GM12892 (cell line): ENCODE data around the gene PGA3.

Experiments used
- DNase-seq: peaks from one replicate; pipeline ENCODE4 v3.0.0; 2011; ENCODE audit not compliant: insufficient read length
- FAIRE-seq: peaks from 2 replicates; lab custom pipeline; 2011; peaks lifted over from hg19 to GRCh38; lab: Jason Lieb, UNC
- POLR2A ChIP-seq: IDR thresholded peaks from 2 replicates; pipeline ENCODE4 v1.6.1; 2011; ENCODE audit warnings: low read depth, low read length, control low read depth
- POLR2AphosphoS5 ChIP-seq: IDR thresholded peaks from 2 replicates; pipeline ENCODE4 v1.6.1; 2011; ENCODE audit warnings: low read depth, low read length, control low read depth
- TAF1 ChIP-seq: IDR thresholded peaks from 2 replicates; pipeline ENCODE4 v1.6.1; 2011; ENCODE audit warnings: low read depth, mild to moderate bottlenecking, control low read depth, low read length, borderline replicate concordance

Gene PGA3

GRCh38 chr11:61256710-61257482 is 53.6 kb downstream of the PGA3 start:
- FAIRE-seq = no peak
- no peak for DNase-seq
- TF ChIP-seq POLR2AphosphoS5 (no peak), POLR2A (no peak), TAF1 (no peak)

- no peak for FAIRE-seq
- no peak for DNase-seq
- no peak for TF ChIP-seq TAF1
- no peak for TF ChIP-seq POLR2A
- no peak for TF ChIP-seq POLR2AphosphoS5
Observed at GRCh38 chr11:61258546-61258945, 55.2 kb downstream of the PGA3 start.

GRCh38 chr11:61259363-61259762 is 56.0 kb downstream of the PGA3 start:
- FAIRE-seq (no peak), DNase-seq (no peak)
- TF ChIP-seq POLR2A (no peak), TAF1 (no peak)
